GM21447 (cell line): ENCODE results near the gene SECISBP2.
"Not testable (repeated sequence)": the region's sequence is repeated elsewhere in the genome, so short reads cannot be mapped to it uniquely, and the experiment has no call there.

Source experiments
- ATAC-seq: cut with Tn5 transposase; IDR thresholded peaks from one replicate; pipeline ENCODE4 v1.9.1; 2021; ENCODE audit not compliant: unreplicated experiment

The SECISBP2 gene

GRCh38 chr9:89363921-89364665, 45.8 kb downstream of the SECISBP2 start:
- no peak for ATAC-seq

GRCh38 chr9:89364666-89365531, 46.6 kb downstream of the SECISBP2 start:
- no peak for ATAC-seq

GRCh38 chr9:89365532-89365912, 47.2 kb downstream of the SECISBP2 start:
- no peak for ATAC-seq

- ATAC-seq = no peak
These were observed 48.4 kb downstream of the SECISBP2 start for GRCh38 chr9:89366711-89367110.

GRCh38 chr9:89367281-89367680, 49.0 kb downstream of the SECISBP2 start:
- no peak for ATAC-seq

- ATAC-seq = no peak
These were observed 49.6 kb downstream of the SECISBP2 start for GRCh38 chr9:89367726-89368437.

GRCh38 chr9:89368550-89368949, 50.2 kb downstream of the SECISBP2 start:
- ATAC-seq = no peak

GRCh38 chr9:89368978-89369377, 50.7 kb downstream of the SECISBP2 start:
- ATAC-seq = no peak

- no peak for ATAC-seq
These were observed 52.3 kb downstream of the SECISBP2 start for GRCh38 chr9:89370593-89370992.

- ATAC-seq = not testable (repeated sequence)
These were observed 53.5 kb downstream of the SECISBP2 start for GRCh38 chr9:89371791-89372190.

GRCh38 chr9:89372230-89372816, 54.0 kb downstream of the SECISBP2 start:
- no peak for ATAC-seq

GRCh38 chr9:89372979-89373378, 54.7 kb downstream of the SECISBP2 start:
- no peak for ATAC-seq

GRCh38 chr9:89374176-89374575, 55.9 kb downstream of the SECISBP2 start:
- ATAC-seq = no peak

- peak; percentile 74 for ATAC-seq
These were observed 57.0 kb downstream of the SECISBP2 start for GRCh38 chr9:89375191-89375760.

- ATAC-seq = no peak
These were observed 58.0 kb downstream of the SECISBP2 start for GRCh38 chr9:89376286-89376685.

GRCh38 chr9:89376741-89377351, 58.5 kb downstream of the SECISBP2 start:
- ATAC-seq = no peak

- no peak for ATAC-seq
These were observed 59.1 kb downstream of the SECISBP2 start for GRCh38 chr9:89377411-89377810.

GRCh38 chr9:89378541-89378940, 60.2 kb downstream of the SECISBP2 start:
- no peak for ATAC-seq

GRCh38 chr9:89379031-89379430, 60.7 kb downstream of the SECISBP2 start:
- ATAC-seq = no peak

GRCh38 chr9:89379508-89380115, 61.3 kb downstream of the SECISBP2 start:
- ATAC-seq = no peak
